WTC11 (cell line): Measurements from ENCODE around the gene KIFBP. TPM values are rescaled to one million over a fixed set of nuclear protein-coding genes. Genes with fewer than 3 reads are reported as not detected.

Experiments used
- ATAC-seq: fragments of 200-7000 bp; cut with Tn5 transposase; 2 replicates; pipeline ENCODE4 v1.10.0; 2021; ENCODE audit warnings: mild to moderate bottlenecking, moderate library complexity
- CTCF ChIA-PET: fragments of 300-600 bp; sonication (Branson Sonifier 250); formaldehyde crosslinking; loops from one replicate; lab custom pipeline; 2021; ENCODE audit warnings: antibody characterized with exemption; lab: Charles Lee
- POLR2A ChIA-PET: fragments of 350-600 bp; sonication (Branson Sonifier 250); formaldehyde crosslinking; loops from one replicate; lab custom pipeline; 2021; ENCODE audit warnings: antibody characterized with exemption; lab: Charles Lee
- DNase-seq: peaks from one replicate; pipeline ENCODE4 v3.0.0; 2021; ENCODE audit warnings: low spot score
- H3K27ac Mint-ChIP-seq: 2 replicates; pipeline ENCODE4 v1.8.0; 2021; ENCODE audit warnings: mixed read lengths
- H3K27me3 Mint-ChIP-seq: 2 replicates; pipeline ENCODE4 v1.8.0; 2021; ENCODE audit warnings: low read depth, mild to moderate bottlenecking, moderate library complexity, mixed read lengths
- H3K36me3 Mint-ChIP-seq: 2 replicates; pipeline ENCODE4 v1.8.0; 2021; ENCODE audit warnings: mixed read lengths
- H3K4me1 Mint-ChIP-seq: 2 replicates; pipeline ENCODE4 v1.8.0; 2022; ENCODE audit warnings: mixed read lengths
- H3K4me3 Mint-ChIP-seq: 2 replicates; pipeline ENCODE4 v1.8.0; 2021; ENCODE audit warnings: mild to moderate bottlenecking, moderate library complexity, mixed read lengths
- H3K9me3 Mint-ChIP-seq: 2 replicates; pipeline ENCODE4 v1.8.0; 2021; ENCODE audit warnings: mixed read lengths
- CREB1 ChIP-seq: sonication (generic); formaldehyde crosslinking; IDR thresholded peaks from 2 replicates; pipeline ENCODE4 v1.8.0; 2023; ENCODE audit warnings: mild to moderate bottlenecking, missing genetic modification reagents
- CTCF ChIP-seq: fragments of 200-600 bp; IDR thresholded peaks from 2 replicates; pipeline ENCODE4 v1.8.0; 2022; ENCODE audit warnings: antibody characterized with exemption
- E2F5 ChIP-seq: sonication (generic); formaldehyde crosslinking; IDR thresholded peaks from 2 replicates; pipeline ENCODE4 v1.8.1; 2022; ENCODE audit warnings: mild to moderate bottlenecking, moderate library complexity, missing genetic modification reagents
- ETV6 ChIP-seq: sonication (generic); formaldehyde crosslinking; IDR thresholded peaks from 2 replicates; pipeline ENCODE4 v1.8.1; 2022; ENCODE audit warnings: mild to moderate bottlenecking, missing genetic modification reagents
- FOXK1 ChIP-seq: sonication (generic); formaldehyde crosslinking; IDR thresholded peaks from 2 replicates; pipeline ENCODE4 v1.8.0; 2022; ENCODE audit warnings: mild to moderate bottlenecking, moderate library complexity, missing genetic modification reagents
- GRHL2 ChIP-seq: fragments of 250-450 bp; sonication (Bioruptor Pico); IDR thresholded peaks from 2 replicates; pipeline ENCODE4 v1.8.0; 2022; ENCODE audit warnings: mild to moderate bottlenecking, moderate library complexity; ENCODE audit not compliant: insufficient replicate concordance, severe bottlenecking
- GTF2I ChIP-seq: fragments of 250-450 bp; sonication (Bioruptor Pico); conservative IDR thresholded peaks from 2 replicates; pipeline ENCODE4 v1.4.0; 2021; ENCODE audit warnings: mild to moderate bottlenecking
- HMGA2 ChIP-seq: fragments of 250-450 bp; sonication (Bioruptor Pico); IDR thresholded peaks from 2 replicates; pipeline ENCODE4 v1.4.0; 2021; ENCODE audit warnings: mild to moderate bottlenecking, moderate library complexity
- IRF1 ChIP-seq: sonication (generic); formaldehyde crosslinking; IDR thresholded peaks from 2 replicates; pipeline ENCODE4 v1.8.0; 2023; ENCODE audit warnings: missing genetic modification reagents
- JUN ChIP-seq: sonication (generic); formaldehyde crosslinking; IDR thresholded peaks from 2 replicates; pipeline ENCODE4 v1.8.0; 2023; ENCODE audit warnings: mild to moderate bottlenecking, missing genetic modification reagents
- NFE2L1 ChIP-seq: sonication (generic); formaldehyde crosslinking; IDR thresholded peaks from 2 replicates; pipeline ENCODE4 v1.8.1; 2023; ENCODE audit warnings: missing genetic modification reagents
- NR2C2 ChIP-seq: sonication (generic); formaldehyde crosslinking; IDR thresholded peaks from 2 replicates; pipeline ENCODE4 v1.8.0; 2022; ENCODE audit warnings: mild to moderate bottlenecking, missing genetic modification reagents
- NR3C1 ChIP-seq: sonication (generic); formaldehyde crosslinking; conservative IDR thresholded peaks from 2 replicates; pipeline ENCODE4 v1.8.1; 2023; ENCODE audit warnings: low read depth, mild to moderate bottlenecking, missing genetic modification reagents
- OVOL2 ChIP-seq: fragments of 250-450 bp; sonication (Bioruptor Pico); IDR thresholded peaks from 2 replicates; pipeline ENCODE4 v1.9.0; 2021; ENCODE audit warnings: mild to moderate bottlenecking, borderline replicate concordance
- PRRX2 ChIP-seq: fragments of 250-450 bp; sonication (Bioruptor Pico); IDR thresholded peaks from 2 replicates; pipeline ENCODE4 v1.8.0; 2021; ENCODE audit warnings: mild to moderate bottlenecking
- SMAD3 ChIP-seq: sonication (generic); formaldehyde crosslinking; IDR thresholded peaks from 2 replicates; pipeline ENCODE4 v1.8.0; 2022; ENCODE audit warnings: missing genetic modification reagents, mild to moderate bottlenecking, borderline replicate concordance
- SMAD4 ChIP-seq: sonication (generic); formaldehyde crosslinking; IDR thresholded peaks from 2 replicates; pipeline ENCODE4 v1.8.0; 2022; ENCODE audit warnings: mild to moderate bottlenecking, missing genetic modification reagents
- SOX15 ChIP-seq: fragments of 250-450 bp; sonication (Bioruptor Pico); IDR thresholded peaks from 2 replicates; pipeline ENCODE4 v1.9.0; 2021; ENCODE audit warnings: mild to moderate bottlenecking
- TP53 ChIP-seq: sonication (generic); formaldehyde crosslinking; IDR thresholded peaks from 2 replicates; pipeline ENCODE4 v1.8.1; 2023; ENCODE audit warnings: mild to moderate bottlenecking, missing genetic modification reagents
- ZNF121 ChIP-seq: sonication (generic); formaldehyde crosslinking; IDR thresholded peaks from 2 replicates; pipeline ENCODE4 v1.8.0; 2023; ENCODE audit warnings: missing genetic modification reagents
- ZNF281 ChIP-seq: sonication (generic); formaldehyde crosslinking; IDR thresholded peaks from 2 replicates; pipeline ENCODE4 v1.8.0; 2023; ENCODE audit warnings: mild to moderate bottlenecking, missing genetic modification reagents
- ZNF423 ChIP-seq: fragments of 250-450 bp; sonication (Bioruptor Pico); IDR thresholded peaks from 2 replicates; pipeline ENCODE4 v2.1.2; 2022; ENCODE audit warnings: mild to moderate bottlenecking, moderate library complexity
- ZSCAN18 ChIP-seq: fragments of 250-450 bp; sonication (Bioruptor Pico); IDR thresholded peaks from 2 replicates; pipeline ENCODE4 v2.1.2; 2022; ENCODE audit warnings: mild to moderate bottlenecking, moderate library complexity
- total RNA-seq: library from RNA; stranded (reverse); gene quantifications from 3 replicates; pipeline ENCODE4 v1.2.3, GENCODE V29; 2021

The KIFBP gene
- total RNA-seq, 1 experiment from 2014 or later: 31.2 TPM

- Mint-ChIP-seq H3K36me3 (peaks cover 15% of the 10 kb centered on the region), H3K9me3 (no peaks in the 10 kb centered on the region), H3K4me3 (no peak overlapping the region), H3K4me1 (no peaks in the 10 kb centered on the region), H3K27me3 (no peaks in the 10 kb centered on the region), H3K27ac (no peak overlapping the region)
- TF ChIP-seq OVOL2 (CRISPR knock-in tag) (no peak), CREB1 (CRISPR knock-in tag) (no peak), NR2C2 (no peak), NFE2L1 (CRISPR knock-in tag) (no peak), HMGA2 (CRISPR knock-in tag) (no peak), ZSCAN18 (no peak), GTF2I (CRISPR knock-in tag) (no peak), TP53 (CRISPR knock-in tag) (no peak)
- ChIA-PET POLR2A (no interaction called here), CTCF (interaction anchor here (2.1 kb wide), 1 partner anchor 88 kb away, joined by 14 read pairs; no protein-coding TSS in a partner anchor)
- DNase-seq (no peak), ATAC-seq (no peak)
These were observed 17.3 kb downstream of the KIFBP start for GRCh38 chr10:69005704-69006485.

GRCh38 chr10:69007260-69007659 is 18.7 kb downstream of the KIFBP start:
- H3K27me3 Mint-ChIP-seq: no peaks in the 10 kb centered on the region
- no peak for TF ChIP-seq CREB1 (CRISPR knock-in tag)
- no peak for TF ChIP-seq E2F5
- no peak for TF ChIP-seq JUN
- TF ChIP-seq ZNF423 (CRISPR knock-in tag): no peak
- TF ChIP-seq GTF2I (CRISPR knock-in tag): no peak
- no peak for TF ChIP-seq SOX15 (CRISPR knock-in tag)
- no peak for TF ChIP-seq PRRX2 (CRISPR knock-in tag)
- no peak for TF ChIP-seq IRF1 (CRISPR knock-in tag)
- TF ChIP-seq NFE2L1 (CRISPR knock-in tag): no peak
- TF ChIP-seq CTCF: no peak
- no peak for TF ChIP-seq SMAD3 (CRISPR knock-in tag)
- no peak for TF ChIP-seq NR3C1 (CRISPR knock-in tag)
- TF ChIP-seq HMGA2 (CRISPR knock-in tag): no peak
- no peak for TF ChIP-seq ETV6 (CRISPR knock-in tag)
- no peak for TF ChIP-seq GRHL2 (CRISPR knock-in tag)
- TF ChIP-seq ZNF121 (CRISPR knock-in tag): no peak
- TF ChIP-seq FOXK1 (CRISPR knock-in tag): no peak
- no peak for TF ChIP-seq NR2C2
- TF ChIP-seq SMAD4 (CRISPR knock-in tag): no peak
- TF ChIP-seq ZNF281 (CRISPR knock-in tag): no peak
- TF ChIP-seq, all 79 proteins: peak for 0
- Mint-ChIP-seq H3K27ac (no peak overlapping the region), H3K4me3 (no peak overlapping the region), H3K4me1 (no peaks in the 10 kb centered on the region), H3K9me3 (no peaks in the 10 kb centered on the region), H3K36me3 (peaks cover 15% of the 10 kb centered on the region)
- POLR2A ChIA-PET: interaction anchor here (0.7 kb wide), 1 partner anchor 73 kb away, joined by 3 read pairs; no protein-coding TSS in a partner anchor
- ATAC-seq (no peak), DNase-seq (no peak)
- CTCF ChIA-PET: no interaction called here
